Parathyroid adenoma (tissue), 2 donors: ENCODE results near the gene CGREF1.
A peak's percentile ranks its signal among the peaks of the same experiment; 100 is the strongest.

ENCODE experiments used
- H2AFZ ChIP-seq: fragments of 300-600 bp; sonication (generic); one replicate; pipeline ENCODE4 v1.7.0; 2017; ENCODE audit warnings: antibody characterized with exemption, mild to moderate bottlenecking
- H3K27ac ChIP-seq: fragments of 300-600 bp; sonication (generic); one replicate; pipeline ENCODE4 v1.7.0; 2017
- H3K27me3 ChIP-seq: fragments of 300-600 bp; sonication (generic); one replicate; pipeline ENCODE4 v1.7.0; 2017; ENCODE audit warnings: low read length; ENCODE audit not compliant: control insufficient read depth, insufficient read depth
- H3K36me3 ChIP-seq: fragments of 300-600 bp; sonication (generic); one replicate; pipeline ENCODE4 v1.7.0; 2017; ENCODE audit warnings: low read length; ENCODE audit not compliant: control insufficient read depth, insufficient read depth
- H3K4me1 ChIP-seq: fragments of 300-600 bp; sonication (generic); one replicate; pipeline ENCODE4 v1.7.0; 2017; ENCODE audit warnings: control low read depth
- H3K4me2 ChIP-seq: fragments of 300-600 bp; sonication (generic); one replicate; pipeline ENCODE4 v1.7.0; 2017; ENCODE audit warnings: low read length
- H3K4me3 ChIP-seq: fragments of 300-600 bp; sonication (generic); one replicate; pipeline ENCODE4 v1.7.0; 2017; ENCODE audit warnings: low read depth, low read length
- H3K79me2 ChIP-seq: fragments of 300-600 bp; sonication (generic); one replicate; pipeline ENCODE4 v1.7.0; 2017; ENCODE audit warnings: control low read depth
- H3K9ac ChIP-seq: fragments of 300-600 bp; sonication (generic); one replicate; pipeline ENCODE4 v1.7.0; 2017; ENCODE audit warnings: mild to moderate bottlenecking
- H3K9me3 ChIP-seq: fragments of 300-600 bp; sonication (generic); one replicate; pipeline ENCODE4 v1.7.0; 2017; ENCODE audit warnings: low read length; ENCODE audit not compliant: control insufficient read depth
- CTCF ChIP-seq: fragments of 300-600 bp; sonication (generic); IDR thresholded peaks from one replicate; pipeline ENCODE4 v1.7.0; 2017; ENCODE audit warnings: antibody characterized with exemption, mild to moderate bottlenecking
- donor health status: primary hyperparathyroidism.

CGREF1 gene

GRCh38 chr2:27137322-27137935 is 18.5 kb upstream of the CGREF1 start:
- Histone ChIP-seq H3K27me3 (no peaks in the 10 kb centered on the region), H3K4me1 (peaks cover 9% of the 10 kb centered on the region), H3K4me3 (no peak overlapping the region), H3K9ac (no peak overlapping the region), H3K4me2 (no peak overlapping the region), H3K27ac (no peak overlapping the region), H3K79me2 (peaks cover 7% of the 10 kb centered on the region), H3K36me3 (no peaks in the 10 kb centered on the region), H3K9me3 (no peaks in the 10 kb centered on the region), H2AFZ (no peak overlapping the region)
- no peak for TF ChIP-seq CTCF

- Histone ChIP-seq H3K9me3 (no peaks in the 10 kb centered on the region), H3K27me3 (no peaks in the 10 kb centered on the region), H3K9ac (no peak overlapping the region), H3K79me2 (peaks cover 7% of the 10 kb centered on the region), H2AFZ (no peak overlapping the region), H3K27ac (no peak overlapping the region), H3K4me1 (peaks cover 9% of the 10 kb centered on the region), H3K36me3 (no peaks in the 10 kb centered on the region), H3K4me2 (no peak overlapping the region), H3K4me3 (no peak overlapping the region)
- TF ChIP-seq CTCF = no peak
These were observed 17.8 kb upstream of the CGREF1 start for GRCh38 chr2:27136751-27137150.

- TF ChIP-seq CTCF = no peak
- Histone ChIP-seq H3K9ac (no peak overlapping the region), H3K27me3 (no peaks in the 10 kb centered on the region)
These were observed 16.6 kb upstream of the CGREF1 start for GRCh38 chr2:27135478-27135955.

GRCh38 chr2:27134781-27135477 is 16.0 kb upstream of the CGREF1 start:
- Histone ChIP-seq H3K36me3 (no peaks in the 10 kb centered on the region), H3K9me3 (no peaks in the 10 kb centered on the region), H3K27ac (peak overlapping the region; percentile 50), H3K4me2 (no peak overlapping the region), H3K27me3 (no peaks in the 10 kb centered on the region), H3K4me1 (peaks cover 9% of the 10 kb centered on the region), H3K4me3 (peak overlapping the region; percentile 97), H2AFZ (peak overlapping the region; percentile 78), H3K79me2 (peaks cover 7% of the 10 kb centered on the region), H3K9ac (no peak overlapping the region)
- no peak for TF ChIP-seq CTCF

More at GRCh38 chr2:27135478-27135955, 16.6 kb upstream of the CGREF1 start:
- H3K79me2 ChIP-seq = peaks cover 7% of the 10 kb centered on the region
- H3K4me2 ChIP-seq = no peak overlapping the region
- H3K36me3 ChIP-seq = no peaks in the 10 kb centered on the region
- peak overlapping the region; percentile 38 for H2AFZ ChIP-seq
- peaks cover 9% of the 10 kb centered on the region for H3K4me1 ChIP-seq
- H3K9me3 ChIP-seq = no peaks in the 10 kb centered on the region
- no peak overlapping the region for H3K4me3 ChIP-seq
- H3K27ac ChIP-seq = no peak overlapping the region
